NCI-H226 (cell line): Measurements from ENCODE around the gene UGT2B7.
"Not testable (repeated sequence)": the region's sequence is repeated elsewhere in the genome, so short reads cannot be mapped to it uniquely, and the experiment has no call there.

Source experiments
- DNase-seq: peaks from one replicate; pipeline ENCODE4 v3.0.0-alpha.2; 2015

Gene UGT2B7

GRCh38 chr4:69089388-69089787, 6.9 kb upstream of the UGT2B7 start:
- DNase-seq, result no peak

DNA sequence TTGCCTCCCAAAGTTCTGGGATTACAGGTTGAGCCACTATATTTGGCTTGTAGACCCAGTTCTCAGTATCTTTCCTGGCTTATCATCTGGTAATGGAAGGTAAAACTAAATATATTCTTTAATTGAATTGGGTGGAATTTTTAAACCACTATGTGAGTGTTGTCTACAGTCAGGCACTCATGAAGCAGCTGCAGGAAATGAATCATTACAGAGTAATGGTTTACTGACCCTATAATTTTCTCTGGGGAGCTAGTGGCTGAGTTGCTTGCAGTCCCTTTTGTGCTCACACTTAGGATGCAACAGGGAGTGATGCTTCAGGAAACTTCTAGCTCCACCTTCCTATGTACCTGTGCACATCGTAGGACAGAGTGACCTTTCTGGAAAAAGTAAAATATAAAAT, 4.1 kb upstream of the UGT2B7 start:
- peak; percentile 49 for DNase-seq

- DNase-seq, result no peak
Measured at GRCh38 chr4:69092980-69093568, 3.2 kb upstream of the UGT2B7 start.

GRCh38 chr4:69093681-69094080, 2.6 kb upstream of the UGT2B7 start:
- DNase-seq, result no peak

DNA sequence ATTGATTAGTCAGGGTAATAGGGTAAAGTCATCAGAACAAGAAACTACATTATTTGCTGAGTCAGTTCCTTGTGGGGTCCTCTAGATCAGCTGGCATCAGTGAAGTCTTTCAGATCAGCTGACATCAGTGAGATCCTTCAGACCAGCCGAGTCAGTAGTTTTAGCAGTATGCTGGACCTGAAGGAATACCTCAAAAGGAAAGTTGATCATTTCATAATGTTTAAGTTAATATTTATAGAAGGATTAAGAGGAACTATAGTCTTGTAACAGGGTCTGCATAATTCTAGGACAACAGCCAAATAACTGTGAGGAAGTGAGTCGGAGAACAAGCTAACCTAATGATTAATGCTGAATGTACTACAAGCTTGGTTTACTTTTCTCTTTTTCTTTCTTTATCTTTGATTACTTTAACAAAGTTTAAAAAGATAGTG, 958 bp upstream of the UGT2B7 start:
- peak; percentile 56 for DNase-seq

- DNase-seq, result no peak
Measured at GRCh38 chr4:69096810-69097209, 536 bp downstream of the UGT2B7 start.

DNA sequence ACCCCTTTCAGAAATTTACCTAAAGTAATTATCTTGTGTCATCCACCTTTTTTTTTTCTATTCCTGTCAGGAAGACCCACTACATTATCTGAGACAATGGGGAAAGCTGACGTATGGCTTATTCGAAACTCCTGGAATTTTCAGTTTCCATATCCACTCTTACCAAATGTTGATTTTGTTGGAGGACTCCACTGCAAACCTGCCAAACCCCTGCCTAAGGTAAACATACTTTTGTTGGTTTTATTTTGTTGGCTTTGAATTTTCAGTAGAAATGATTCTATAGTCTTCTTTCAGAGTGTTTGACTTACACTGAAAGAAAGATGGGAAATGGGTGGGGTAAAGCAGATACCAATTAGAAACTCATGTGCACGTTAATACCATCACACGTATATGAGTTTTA, 2.2 kb downstream of the UGT2B7 start:
- no peak for DNase-seq

GRCh38 chr4:69099910-69100309, 3.6 kb downstream of the UGT2B7 start:
- no peak for DNase-seq

GRCh38 chr4:69102668-69103067, 6.4 kb downstream of the UGT2B7 start:
- peak; percentile 7 for DNase-seq

GRCh38 chr4:69104719-69105275, 8.5 kb downstream of the UGT2B7 start:
- no peak for DNase-seq

GRCh38 chr4:69115151-69115850, 19.0 kb downstream of the UGT2B7 start:
- not testable (repeated sequence) for DNase-seq

DNA sequence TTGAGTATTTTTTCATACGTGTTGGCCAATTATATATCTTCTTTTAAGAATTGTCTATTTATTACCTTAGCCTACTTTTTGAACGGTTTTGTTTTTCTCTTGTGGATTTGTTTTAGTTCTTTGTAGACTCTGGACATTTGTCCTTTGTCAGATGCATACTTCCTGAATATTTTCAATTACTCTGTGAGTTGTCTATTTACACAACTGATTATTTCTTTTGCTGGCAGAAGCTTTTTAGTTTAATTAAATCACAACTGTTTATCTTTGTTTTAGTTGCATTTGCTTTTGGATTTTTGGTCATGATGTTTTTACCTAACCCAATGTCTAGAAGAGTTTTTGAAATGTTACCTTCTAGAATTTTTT, 19.6 kb downstream of the UGT2B7 start:
- DNase-seq, result no peak

GRCh38 chr4:69116645-69117321, 20.5 kb downstream of the UGT2B7 start:
- no peak for DNase-seq

DNA sequence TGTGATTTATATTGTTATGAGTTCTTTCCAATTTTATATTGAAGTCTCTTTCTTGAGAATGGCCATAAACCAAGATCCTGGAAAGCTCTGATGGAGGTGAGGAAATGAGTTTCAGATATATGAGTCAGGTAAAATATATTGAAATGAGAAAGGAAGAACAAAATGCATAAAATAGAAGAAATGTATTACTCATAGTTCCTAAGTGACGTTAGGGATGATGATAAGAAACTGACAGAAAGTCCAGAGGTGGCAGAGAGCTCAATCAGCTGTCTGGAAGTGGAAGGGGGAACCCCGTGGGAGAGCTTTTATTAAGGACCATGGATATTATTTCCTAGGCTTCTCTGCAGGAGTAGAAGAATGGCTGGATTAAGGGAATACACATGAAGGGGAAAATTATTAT, 24.6 kb downstream of the UGT2B7 start:
- peak; percentile 56 for DNase-seq

GRCh38 chr4:69122476-69122875, 26.2 kb downstream of the UGT2B7 start:
- DNase-seq, result no peak

DNA sequence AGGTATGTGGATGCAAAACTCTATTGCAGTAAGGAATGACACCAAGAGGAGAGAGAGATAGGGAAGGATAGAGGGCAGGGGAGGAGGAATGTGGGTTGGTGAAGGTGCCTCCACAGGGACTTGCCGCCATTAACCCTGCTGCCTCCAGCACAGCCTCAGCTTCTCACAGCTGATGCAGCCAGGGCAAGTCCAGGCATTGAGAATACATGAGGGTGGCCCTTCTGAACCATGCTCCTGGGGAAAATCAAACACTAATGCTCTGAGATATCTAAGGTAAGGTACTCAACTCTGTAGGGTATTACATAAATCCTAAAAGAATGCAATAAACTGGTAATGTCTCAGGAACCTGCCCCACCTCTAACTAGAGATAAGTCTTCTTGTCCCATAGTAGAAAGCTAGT, 28.7 kb downstream of the UGT2B7 start:
- peak; percentile 3 for DNase-seq

- DNase-seq, result no peak
Measured at GRCh38 chr4:69126024-69126423, 29.8 kb downstream of the UGT2B7 start.

DNA sequence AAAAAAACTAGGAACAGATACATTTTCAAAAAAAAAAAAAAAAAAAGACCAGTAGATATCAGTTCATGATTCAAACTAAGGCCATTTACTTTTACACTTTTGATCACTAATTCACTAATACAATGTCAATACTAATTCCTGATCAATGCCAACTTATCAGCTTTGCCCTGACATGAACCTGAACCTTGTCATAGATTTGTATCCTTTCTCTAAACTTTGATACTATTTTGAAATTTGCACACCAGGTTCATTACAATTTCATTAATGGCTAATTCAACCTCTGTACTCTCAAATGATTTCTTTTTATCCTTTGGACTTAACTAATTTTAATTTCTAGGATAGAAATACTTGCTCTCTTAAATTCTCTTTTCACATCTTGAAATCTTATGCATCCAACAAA, 37.7 kb downstream of the UGT2B7 start:
- DNase-seq, result no peak

GRCh38 chr4:69134471-69134870, 38.2 kb downstream of the UGT2B7 start:
- no peak for DNase-seq

GRCh38 chr4:69141320-69141719, 45.0 kb downstream of the UGT2B7 start:
- no peak for DNase-seq

DNA sequence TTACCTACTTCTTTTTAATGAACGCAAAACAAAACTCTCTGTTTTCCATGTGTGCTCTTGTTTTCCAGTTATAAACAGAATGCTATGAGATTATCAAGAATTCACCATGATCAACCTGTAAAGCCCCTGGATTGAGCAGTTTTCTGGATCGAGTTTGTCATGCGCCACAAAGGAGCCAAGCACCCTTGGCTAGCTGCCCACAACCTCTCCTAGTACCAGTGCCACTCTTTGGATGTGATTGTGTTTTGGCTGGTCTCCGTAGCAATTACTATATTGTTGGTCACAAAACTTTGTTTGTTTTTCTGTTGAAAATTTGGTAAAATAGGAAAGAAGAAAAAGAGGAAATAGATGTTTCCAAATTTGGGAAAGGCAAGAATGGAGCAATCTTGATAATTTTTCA, 51.1 kb downstream of the UGT2B7 start:
- DNase-seq, result no peak

GRCh38 chr4:69154021-69154420, 57.7 kb downstream of the UGT2B7 start:
- DNase-seq, result no peak

- no peak for DNase-seq
Measured at GRCh38 chr4:69156913-69157312, 60.6 kb downstream of the UGT2B7 start.
